Sigmoid colon (tissue), 3 donors: Measurements from ENCODE around the gene COL17A1.

Experiments used
- CTCF ChIP-seq, 4 experiments: fragments of 450-650 bp in 3 of 4; fragments of 200-600 bp in 1 of 4; IDR thresholded peaks; one replicate each; pipeline ENCODE4 v1.5.1; 2016 to 2019; ENCODE audit warnings: antibody characterized with exemption in 4 of 4, mild to moderate bottlenecking in 3 of 4, moderate library complexity in 2 of 4
- POLR2A ChIP-seq, 2 donors: fragments of 450-650 bp; IDR thresholded peaks; one replicate each; pipeline ENCODE4 v1.6.1; 2016; ENCODE audit warnings: antibody characterized with exemption in 2 of 2, mild to moderate bottlenecking in 2 of 2, moderate library complexity in 2 of 2

- no peak for TF ChIP-seq CTCF (IDR thresholded peaks at IDR 0.05)
- no peak for TF ChIP-seq POLR2A (IDR thresholded peaks at IDR 0.05)
These were observed 49.0 kb downstream of the COL17A1 start for GRCh38 chr10:104036518-104037260.
